ENCODE results near the gene GDAP2. TPM values are rescaled to one million over a fixed set of nuclear protein-coding genes. Genes with fewer than 3 reads are reported as not detected.
A peak's percentile ranks its signal among the peaks of the same experiment; 100 is the strongest.

Gene GDAP2
- total RNA-seq, 1 donor from 2014 or later = 22.7 TPM

DNA sequence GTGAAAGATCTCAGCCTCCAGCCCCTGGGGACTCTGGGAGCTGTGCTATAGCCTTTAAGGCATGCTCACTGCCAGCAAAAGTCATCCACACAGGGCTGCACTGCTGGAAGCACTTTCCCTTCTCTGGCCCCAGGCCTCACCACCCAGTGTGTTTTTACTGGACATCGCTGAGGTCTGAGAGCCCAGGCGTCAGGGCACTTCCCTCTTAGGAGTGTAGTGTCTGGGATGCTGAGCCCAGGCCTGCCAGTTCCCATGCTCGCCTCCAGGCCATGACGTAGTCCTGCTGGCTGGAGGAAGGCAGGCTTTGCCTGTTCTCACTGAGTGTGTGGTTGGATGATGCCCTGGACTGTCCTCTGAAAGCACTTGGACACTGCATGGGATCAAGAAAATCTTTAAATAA, 101.2 kb downstream of the GDAP2 start:
- Mint-ChIP-seq H3K27ac (ENCODE audit: unreplicated experiment) (peak overlapping the region; percentile 90), H3K4me1 (ENCODE audit: low read depth) (peaks cover 55% of the 10 kb centered on the region), H3K4me3 (ENCODE audit: unreplicated experiment) (no peak overlapping the region), H3K27me3 (ENCODE audit: low read depth) (no peaks in the 10 kb centered on the region), H3K9me3 (ENCODE audit: low read depth) (peaks cover 6% of the 10 kb centered on the region), H3K36me3 (ENCODE audit: low read depth) (peaks cover 3% of the 10 kb centered on the region)
- DNase-seq (ENCODE audit: low spot score) = peak; percentile 90
- TF ChIP-seq, protein P1, sequence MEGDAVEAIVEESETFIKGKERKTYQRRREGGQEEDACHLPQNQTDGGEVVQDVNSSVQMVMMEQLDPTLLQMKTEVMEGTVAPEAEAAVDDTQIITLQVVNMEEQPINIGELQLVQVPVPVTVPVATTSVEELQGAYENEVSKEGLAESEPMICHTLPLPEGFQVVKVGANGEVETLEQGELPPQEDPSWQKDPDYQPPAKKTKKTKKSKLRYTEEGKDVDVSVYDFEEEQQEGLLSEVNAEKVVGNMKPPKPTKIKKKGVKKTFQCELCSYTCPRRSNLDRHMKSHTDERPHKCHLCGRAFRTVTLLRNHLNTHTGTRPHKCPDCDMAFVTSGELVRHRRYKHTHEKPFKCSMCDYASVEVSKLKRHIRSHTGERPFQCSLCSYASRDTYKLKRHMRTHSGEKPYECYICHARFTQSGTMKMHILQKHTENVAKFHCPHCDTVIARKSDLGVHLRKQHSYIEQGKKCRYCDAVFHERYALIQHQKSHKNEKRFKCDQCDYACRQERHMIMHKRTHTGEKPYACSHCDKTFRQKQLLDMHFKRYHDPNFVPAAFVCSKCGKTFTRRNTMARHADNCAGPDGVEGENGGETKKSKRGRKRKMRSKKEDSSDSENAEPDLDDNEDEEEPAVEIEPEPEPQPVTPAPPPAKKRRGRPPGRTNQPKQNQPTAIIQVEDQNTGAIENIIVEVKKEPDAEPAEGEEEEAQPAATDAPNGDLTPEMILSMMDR (IDR thresholded peaks at IDR 0.05) = no peak

DNA sequence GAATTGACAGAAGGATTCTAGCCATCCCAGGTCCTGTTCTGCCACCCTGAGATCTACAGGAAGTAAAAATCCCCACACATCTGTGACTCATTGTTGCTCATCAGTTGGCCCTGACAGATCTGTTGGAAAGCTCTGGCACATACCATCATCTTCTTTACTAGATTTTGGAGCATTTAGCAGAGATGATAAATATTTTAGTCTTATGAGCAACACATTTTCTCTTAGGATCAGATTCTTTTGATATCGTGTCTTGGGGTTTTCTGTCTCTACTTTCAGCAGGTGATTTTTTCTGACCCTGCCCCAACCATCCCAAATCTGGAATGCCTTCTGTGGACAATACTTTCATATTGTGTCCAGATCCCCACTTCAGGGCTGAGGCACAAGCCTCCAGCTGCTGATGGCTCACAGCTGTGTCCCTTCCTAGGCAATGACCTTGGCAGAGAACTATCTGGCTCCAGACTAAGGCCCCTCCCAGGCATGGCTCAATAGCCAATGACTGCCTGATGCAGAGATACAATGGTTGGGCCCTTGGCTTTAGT, 102.8 kb downstream of the GDAP2 start:
- Mint-ChIP-seq H3K4me3 (ENCODE audit: unreplicated experiment) (no peak overlapping the region), H3K27me3 (ENCODE audit: low read depth) (no peaks in the 10 kb centered on the region), H3K27ac (ENCODE audit: unreplicated experiment) (peak overlapping the region; percentile 90), H3K4me1 (ENCODE audit: low read depth) (peaks cover 70% of the 10 kb centered on the region), H3K9me3 (ENCODE audit: low read depth) (peaks cover 6% of the 10 kb centered on the region), H3K36me3 (ENCODE audit: low read depth) (peaks cover 3% of the 10 kb centered on the region)
- DNase-seq (ENCODE audit: low spot score) = no peak
- TF ChIP-seq, protein P1 (IDR thresholded peaks at IDR 0.05) = no peak

DNA sequence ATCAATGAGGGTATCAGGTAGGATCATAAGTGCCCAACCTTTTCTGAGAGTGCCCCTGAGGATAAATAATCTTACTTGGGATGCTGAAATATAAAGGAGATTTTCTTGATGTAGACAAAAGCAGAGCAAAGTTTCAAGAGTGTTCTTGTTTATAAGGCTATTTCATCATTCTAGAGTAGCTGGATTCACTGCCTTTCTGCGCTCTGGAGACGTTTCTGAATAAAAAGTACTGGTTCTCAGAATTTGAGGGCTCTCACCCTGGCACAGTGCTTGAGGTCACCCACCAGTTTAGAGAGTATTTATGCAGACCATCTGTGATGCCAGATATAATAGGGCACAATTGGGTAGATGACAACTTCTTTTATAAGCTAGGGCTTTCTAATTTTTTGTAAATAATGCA, 103.3 kb downstream of the GDAP2 start:
- no peaks in the 10 kb centered on the region for H3K27me3 Mint-ChIP-seq (ENCODE audit: low read depth)
- DNase-seq (ENCODE audit: low spot score) = no peak
- H3K9me3 Mint-ChIP-seq (ENCODE audit: low read depth) = peaks cover 6% of the 10 kb centered on the region
- H3K27ac Mint-ChIP-seq (ENCODE audit: unreplicated experiment) = peak overlapping the region; percentile 90
- H3K4me3 Mint-ChIP-seq (ENCODE audit: unreplicated experiment) = no peak overlapping the region
- H3K36me3 Mint-ChIP-seq (ENCODE audit: low read depth) = peaks cover 3% of the 10 kb centered on the region
- peaks cover 75% of the 10 kb centered on the region for H3K4me1 Mint-ChIP-seq (ENCODE audit: low read depth)
- TF ChIP-seq, protein P1 (IDR thresholded peaks at IDR 0.05) = no peak

DNA sequence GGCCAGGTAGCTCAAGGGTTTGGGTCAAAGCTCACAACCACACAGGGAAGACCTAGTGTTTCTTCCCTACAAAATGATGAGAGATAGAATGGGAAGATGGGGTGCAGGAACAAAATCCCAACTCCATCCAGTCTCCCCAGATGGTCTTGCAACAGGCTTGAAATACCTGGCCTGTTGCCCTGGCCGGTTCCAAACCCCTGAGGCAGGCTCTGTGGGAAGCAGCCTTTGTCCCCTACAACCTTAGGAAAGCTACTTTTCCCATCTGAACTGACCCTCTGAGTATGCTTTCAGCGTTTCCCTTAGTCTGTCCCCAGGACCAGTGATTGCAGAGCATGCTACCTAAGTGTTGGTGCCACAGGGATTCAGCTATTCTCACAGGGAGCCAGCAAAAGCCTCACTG, 104.0 kb downstream of the GDAP2 start:
- no peak overlapping the region for H3K27ac Mint-ChIP-seq (ENCODE audit: unreplicated experiment)
- TF ChIP-seq, protein P1 (IDR thresholded peaks at IDR 0.05) = no peak
- DNase-seq (ENCODE audit: low spot score) = no peak
- H3K4me3 Mint-ChIP-seq (ENCODE audit: unreplicated experiment) = no peak overlapping the region
- peaks cover 4% of the 10 kb centered on the region for H3K9me3 Mint-ChIP-seq (ENCODE audit: low read depth)
- no peaks in the 10 kb centered on the region for H3K27me3 Mint-ChIP-seq (ENCODE audit: low read depth)
- H3K4me1 Mint-ChIP-seq (ENCODE audit: low read depth) = peaks cover 82% of the 10 kb centered on the region
- peaks cover under 1% of the 10 kb centered on the region for H3K36me3 Mint-ChIP-seq (ENCODE audit: low read depth)

DNA sequence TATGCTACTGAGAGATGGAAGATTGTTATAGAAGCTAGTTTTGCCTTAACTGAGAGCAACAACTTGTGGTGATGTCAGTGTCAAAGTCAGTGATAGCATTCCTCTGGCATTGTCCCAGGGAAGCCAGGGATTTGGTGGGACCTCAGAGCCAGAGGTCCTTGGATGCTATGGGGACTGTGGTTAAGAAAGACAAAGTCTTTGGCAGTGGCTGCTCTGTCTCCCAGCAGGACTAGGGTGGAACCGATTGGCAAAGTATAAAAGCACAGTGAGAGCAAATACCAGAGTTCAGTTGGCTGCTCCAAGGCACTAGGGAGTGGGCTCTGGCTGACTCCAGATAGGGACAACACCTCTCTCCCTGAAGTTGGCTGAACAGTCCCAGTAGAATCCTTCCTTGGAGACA, 104.8 kb downstream of the GDAP2 start:
- H3K27me3 Mint-ChIP-seq (ENCODE audit: low read depth) = no peaks in the 10 kb centered on the region
- TF ChIP-seq, protein P1 (IDR thresholded peaks at IDR 0.05) = no peak
- no peaks in the 10 kb centered on the region for H3K36me3 Mint-ChIP-seq (ENCODE audit: low read depth)
- H3K9me3 Mint-ChIP-seq (ENCODE audit: low read depth) = no peaks in the 10 kb centered on the region
- no peak overlapping the region for H3K27ac Mint-ChIP-seq (ENCODE audit: unreplicated experiment)
- H3K4me1 Mint-ChIP-seq (ENCODE audit: low read depth) = peaks cover 89% of the 10 kb centered on the region
- no peak overlapping the region for H3K4me3 Mint-ChIP-seq (ENCODE audit: unreplicated experiment)
- no peak for DNase-seq (ENCODE audit: low spot score)

Measured in chondrocyte (in vitro differentiated cells).